ENCODE results near the gene DOK4.

DNA sequence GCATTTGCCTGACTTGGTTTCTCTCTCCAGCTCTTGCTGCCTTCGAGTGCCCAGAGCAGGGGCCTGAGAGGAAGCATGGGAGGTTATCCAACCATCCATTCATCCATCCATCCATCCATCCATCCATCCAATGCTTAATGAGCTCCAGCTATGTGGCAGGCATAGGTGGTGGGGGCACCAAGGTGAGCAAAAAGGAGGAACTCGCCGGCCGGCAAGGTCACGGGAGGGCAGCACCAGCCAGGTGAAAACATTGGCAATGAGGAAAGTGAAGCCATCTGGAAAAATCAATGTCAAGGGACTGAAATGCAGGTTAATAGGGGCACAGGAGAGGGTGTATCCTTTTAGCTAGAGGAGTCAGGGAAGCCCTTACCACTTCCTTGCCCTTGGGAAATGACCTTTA is 18.2 kb upstream of the DOK4 start:
- TF ChIP-seq GABPA (IDR thresholded peaks at IDR 0.05 in 1 of 2, conservative IDR thresholded peaks at IDR 0.05 in 1 of 2): no peak
- TF ChIP-seq, protein P1, sequence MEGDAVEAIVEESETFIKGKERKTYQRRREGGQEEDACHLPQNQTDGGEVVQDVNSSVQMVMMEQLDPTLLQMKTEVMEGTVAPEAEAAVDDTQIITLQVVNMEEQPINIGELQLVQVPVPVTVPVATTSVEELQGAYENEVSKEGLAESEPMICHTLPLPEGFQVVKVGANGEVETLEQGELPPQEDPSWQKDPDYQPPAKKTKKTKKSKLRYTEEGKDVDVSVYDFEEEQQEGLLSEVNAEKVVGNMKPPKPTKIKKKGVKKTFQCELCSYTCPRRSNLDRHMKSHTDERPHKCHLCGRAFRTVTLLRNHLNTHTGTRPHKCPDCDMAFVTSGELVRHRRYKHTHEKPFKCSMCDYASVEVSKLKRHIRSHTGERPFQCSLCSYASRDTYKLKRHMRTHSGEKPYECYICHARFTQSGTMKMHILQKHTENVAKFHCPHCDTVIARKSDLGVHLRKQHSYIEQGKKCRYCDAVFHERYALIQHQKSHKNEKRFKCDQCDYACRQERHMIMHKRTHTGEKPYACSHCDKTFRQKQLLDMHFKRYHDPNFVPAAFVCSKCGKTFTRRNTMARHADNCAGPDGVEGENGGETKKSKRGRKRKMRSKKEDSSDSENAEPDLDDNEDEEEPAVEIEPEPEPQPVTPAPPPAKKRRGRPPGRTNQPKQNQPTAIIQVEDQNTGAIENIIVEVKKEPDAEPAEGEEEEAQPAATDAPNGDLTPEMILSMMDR (IDR thresholded peaks at IDR 0.05; ENCODE audit: low read depth, low read length, missing input control): no peak
- TF ChIP-seq, protein P2, sequence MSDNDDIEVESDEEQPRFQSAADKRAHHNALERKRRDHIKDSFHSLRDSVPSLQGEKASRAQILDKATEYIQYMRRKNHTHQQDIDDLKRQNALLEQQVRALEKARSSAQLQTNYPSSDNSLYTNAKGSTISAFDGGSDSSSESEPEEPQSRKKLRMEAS (IDR thresholded peaks at IDR 0.05): no peak
- TF ChIP-seq RXRA (IDR thresholded peaks at IDR 0.05): no peak
- TF ChIP-seq JUND (IDR thresholded peaks at IDR 0.05): no peak
- TF ChIP-seq, protein P3, sequence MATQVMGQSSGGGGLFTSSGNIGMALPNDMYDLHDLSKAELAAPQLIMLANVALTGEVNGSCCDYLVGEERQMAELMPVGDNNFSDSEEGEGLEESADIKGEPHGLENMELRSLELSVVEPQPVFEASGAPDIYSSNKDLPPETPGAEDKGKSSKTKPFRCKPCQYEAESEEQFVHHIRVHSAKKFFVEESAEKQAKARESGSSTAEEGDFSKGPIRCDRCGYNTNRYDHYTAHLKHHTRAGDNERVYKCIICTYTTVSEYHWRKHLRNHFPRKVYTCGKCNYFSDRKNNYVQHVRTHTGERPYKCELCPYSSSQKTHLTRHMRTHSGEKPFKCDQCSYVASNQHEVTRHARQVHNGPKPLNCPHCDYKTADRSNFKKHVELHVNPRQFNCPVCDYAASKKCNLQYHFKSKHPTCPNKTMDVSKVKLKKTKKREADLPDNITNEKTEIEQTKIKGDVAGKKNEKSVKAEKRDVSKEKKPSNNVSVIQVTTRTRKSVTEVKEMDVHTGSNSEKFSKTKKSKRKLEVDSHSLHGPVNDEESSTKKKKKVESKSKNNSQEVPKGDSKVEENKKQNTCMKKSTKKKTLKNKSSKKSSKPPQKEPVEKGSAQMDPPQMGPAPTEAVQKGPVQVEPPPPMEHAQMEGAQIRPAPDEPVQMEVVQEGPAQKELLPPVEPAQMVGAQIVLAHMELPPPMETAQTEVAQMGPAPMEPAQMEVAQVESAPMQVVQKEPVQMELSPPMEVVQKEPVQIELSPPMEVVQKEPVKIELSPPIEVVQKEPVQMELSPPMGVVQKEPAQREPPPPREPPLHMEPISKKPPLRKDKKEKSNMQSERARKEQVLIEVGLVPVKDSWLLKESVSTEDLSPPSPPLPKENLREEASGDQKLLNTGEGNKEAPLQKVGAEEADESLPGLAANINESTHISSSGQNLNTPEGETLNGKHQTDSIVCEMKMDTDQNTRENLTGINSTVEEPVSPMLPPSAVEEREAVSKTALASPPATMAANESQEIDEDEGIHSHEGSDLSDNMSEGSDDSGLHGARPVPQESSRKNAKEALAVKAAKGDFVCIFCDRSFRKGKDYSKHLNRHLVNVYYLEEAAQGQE (IDR thresholded peaks at IDR 0.05): no peak
- no peak for TF ChIP-seq SP1 (IDR thresholded peaks at IDR 0.05)
- TF ChIP-seq NR2F2 (IDR thresholded peaks at IDR 0.05): no peak
- TF ChIP-seq, protein P4, sequence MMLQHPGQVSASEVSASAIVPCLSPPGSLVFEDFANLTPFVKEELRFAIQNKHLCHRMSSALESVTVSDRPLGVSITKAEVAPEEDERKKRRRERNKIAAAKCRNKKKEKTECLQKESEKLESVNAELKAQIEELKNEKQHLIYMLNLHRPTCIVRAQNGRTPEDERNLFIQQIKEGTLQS (IDR thresholded peaks at IDR 0.05): no peak
- TF ChIP-seq, protein P5, sequence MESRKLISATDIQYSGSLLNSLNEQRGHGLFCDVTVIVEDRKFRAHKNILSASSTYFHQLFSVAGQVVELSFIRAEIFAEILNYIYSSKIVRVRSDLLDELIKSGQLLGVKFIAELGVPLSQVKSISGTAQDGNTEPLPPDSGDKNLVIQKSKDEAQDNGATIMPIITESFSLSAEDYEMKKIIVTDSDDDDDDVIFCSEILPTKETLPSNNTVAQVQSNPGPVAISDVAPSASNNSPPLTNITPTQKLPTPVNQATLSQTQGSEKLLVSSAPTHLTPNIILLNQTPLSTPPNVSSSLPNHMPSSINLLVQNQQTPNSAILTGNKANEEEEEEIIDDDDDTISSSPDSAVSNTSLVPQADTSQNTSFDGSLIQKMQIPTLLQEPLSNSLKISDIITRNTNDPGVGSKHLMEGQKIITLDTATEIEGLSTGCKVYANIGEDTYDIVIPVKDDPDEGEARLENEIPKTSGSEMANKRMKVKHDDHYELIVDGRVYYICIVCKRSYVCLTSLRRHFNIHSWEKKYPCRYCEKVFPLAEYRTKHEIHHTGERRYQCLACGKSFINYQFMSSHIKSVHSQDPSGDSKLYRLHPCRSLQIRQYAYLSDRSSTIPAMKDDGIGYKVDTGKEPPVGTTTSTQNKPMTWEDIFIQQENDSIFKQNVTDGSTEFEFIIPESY (IDR thresholded peaks at IDR 0.05): no peak
- TF ChIP-seq HNF4G (IDR thresholded peaks at IDR 0.05): no peak
